MM.1S (cell line): Measurements from ENCODE around the gene USP38.

Source experiments
- DNase-seq: peaks from one replicate; pipeline ENCODE4 v3.0.0-alpha.2; 2015
- H2AFZ ChIP-seq: fragments of 300-600 bp; sonication (generic); 2 replicates; pipeline ENCODE4 v1.6.0; 2016; ENCODE audit warnings: antibody characterized with exemption, low read length
- H3F3A ChIP-seq: fragments of 300-600 bp; sonication (generic); 2 replicates; pipeline ENCODE4 v1.6.1; 2016; ENCODE audit warnings: mild to moderate bottlenecking, antibody characterized with exemption, low read length, moderate library complexity, mixed read lengths; ENCODE audit not compliant: insufficient read depth
- H3K27ac ChIP-seq: fragments of 300-600 bp; sonication (generic); 2 replicates; pipeline ENCODE4 v1.5.1; 2016; ENCODE audit warnings: mild to moderate bottlenecking, low read length
- H3K27me3 ChIP-seq: fragments of 300-600 bp; sonication (generic); replicated peaks from 2 replicates; pipeline ENCODE4 v1.6.0; 2016; ENCODE audit warnings: low read length; ENCODE audit not compliant: insufficient read depth
- H3K36me3 ChIP-seq: fragments of 300-600 bp; sonication (generic); replicated peaks from 2 replicates; pipeline ENCODE4 v1.6.1; 2016; ENCODE audit warnings: mild to moderate bottlenecking, low read length, mixed read lengths; ENCODE audit not compliant: insufficient read depth
- H3K4me1 ChIP-seq: fragments of 300-600 bp; sonication (generic); 2 replicates; pipeline ENCODE4 v1.6.1; 2016; ENCODE audit warnings: low read length, mixed read lengths
- H3K4me2 ChIP-seq: fragments of 300-600 bp; sonication (generic); 2 replicates; pipeline ENCODE4 v1.6.0; 2016; ENCODE audit warnings: low read depth, low read length
- H3K4me3 ChIP-seq: fragments of 300-600 bp; sonication (generic); 2 replicates; pipeline ENCODE4 v1.5.1; 2016; ENCODE audit warnings: low read length, mixed read lengths
- H3K79me2 ChIP-seq: fragments of 300-600 bp; sonication (generic); 2 replicates; pipeline ENCODE4 v1.6.1; 2016; ENCODE audit warnings: mixed run types, low read length, mixed read lengths
- H3K9ac ChIP-seq: fragments of 300-600 bp; sonication (generic); 2 replicates; pipeline ENCODE4 v1.6.1; 2016; ENCODE audit warnings: low read length, mixed read lengths
- H3K9me2 ChIP-seq: fragments of 300-600 bp; sonication (generic); replicated peaks from 2 replicates; pipeline ENCODE4 v1.6.1; 2016; ENCODE audit warnings: mild to moderate bottlenecking, low read length, mixed read lengths; ENCODE audit not compliant: insufficient read depth
- H3K9me3 ChIP-seq: fragments of 300-600 bp; sonication (generic); replicated peaks from 2 replicates; pipeline ENCODE4 v1.6.1; 2016; ENCODE audit warnings: mild to moderate bottlenecking, low read length, mixed read lengths; ENCODE audit not compliant: insufficient read depth
- H4K20me1 ChIP-seq: fragments of 300-600 bp; sonication (generic); 2 replicates; pipeline ENCODE4 v1.6.1; 2016; ENCODE audit warnings: mild to moderate bottlenecking, low read length, moderate library complexity, mixed read lengths; ENCODE audit not compliant: insufficient read depth
- CTCF ChIP-seq: fragments of 300-600 bp; sonication (generic); IDR thresholded peaks from 2 replicates; pipeline ENCODE4 v1.5.1; 2016; ENCODE audit warnings: antibody characterized with exemption, low read length, mixed read lengths
- EZH2 ChIP-seq: fragments of 300-600 bp; sonication (generic); optimal IDR thresholded peaks from 2 replicates; pipeline ENCODE3; 2017; ENCODE audit warnings: low read depth, mild to moderate bottlenecking, antibody characterized with exemption, low read length, mixed read lengths
- EZH2phosphoT487 ChIP-seq: fragments of 300-600 bp; sonication (generic); IDR thresholded peaks from 2 replicates; pipeline ENCODE4 v1.6.1; 2018; ENCODE audit warnings: antibody characterized with exemption, low read length

Gene USP38

GRCh38 chr4:143252478-143252877 is 67.8 kb downstream of the USP38 start:
- Histone ChIP-seq H3K27ac (no peak overlapping the region), H3K36me3 (no peaks in the 10 kb centered on the region), H3K79me2 (no peaks in the 10 kb centered on the region), H3K4me1 (no peaks in the 10 kb centered on the region), H3K9me3 (no peaks in the 10 kb centered on the region), H4K20me1 (no peaks in the 10 kb centered on the region), H3K4me3 (no peak overlapping the region), H3K9ac (no peak overlapping the region), H3F3A (no peaks in the 10 kb centered on the region), H3K27me3 (no peaks in the 10 kb centered on the region), H3K4me2 (no peak overlapping the region), H2AFZ (no peak overlapping the region), H3K9me2 (no peaks in the 10 kb centered on the region)
- TF ChIP-seq EZH2 (no peak), EZH2phosphoT487 (no peak)
- DNase-seq: no peak

GRCh38 chr4:143253166-143253565 is 68.4 kb downstream of the USP38 start:
- no peak for DNase-seq
- Histone ChIP-seq H3K4me1 (no peaks in the 10 kb centered on the region), H4K20me1 (no peaks in the 10 kb centered on the region), H2AFZ (no peak overlapping the region), H3K4me3 (no peak overlapping the region), H3K9me3 (no peaks in the 10 kb centered on the region), H3K27ac (no peak overlapping the region), H3K4me2 (no peak overlapping the region), H3F3A (no peaks in the 10 kb centered on the region), H3K36me3 (no peaks in the 10 kb centered on the region), H3K9ac (no peak overlapping the region), H3K9me2 (no peaks in the 10 kb centered on the region), H3K79me2 (no peaks in the 10 kb centered on the region), H3K27me3 (no peaks in the 10 kb centered on the region)
- TF ChIP-seq EZH2phosphoT487: no peak
- TF ChIP-seq EZH2: no peak
- no peak for TF ChIP-seq CTCF

GRCh38 chr4:143254491-143255226 is 69.9 kb downstream of the USP38 start:
- Histone ChIP-seq H3K9me3 (no peaks in the 10 kb centered on the region), H3K36me3 (no peaks in the 10 kb centered on the region), H3K9me2 (no peaks in the 10 kb centered on the region), H3K9ac (no peak overlapping the region), H2AFZ (no peak overlapping the region), H3K79me2 (no peaks in the 10 kb centered on the region), H3K4me1 (no peaks in the 10 kb centered on the region), H3K4me3 (no peak overlapping the region), H3F3A (no peaks in the 10 kb centered on the region), H3K27me3 (no peaks in the 10 kb centered on the region), H4K20me1 (no peaks in the 10 kb centered on the region), H3K27ac (no peak overlapping the region), H3K4me2 (no peak overlapping the region)
- no peak for TF ChIP-seq EZH2
- no peak for TF ChIP-seq EZH2phosphoT487
- no peak for TF ChIP-seq CTCF
- no peak for DNase-seq

GRCh38 chr4:143256456-143256855 is 71.7 kb downstream of the USP38 start:
- Histone ChIP-seq H3K9me3 (no peaks in the 10 kb centered on the region), H3K9ac (no peak overlapping the region), H3F3A (no peaks in the 10 kb centered on the region), H3K4me2 (no peak overlapping the region), H3K27ac (no peak overlapping the region), H3K9me2 (no peaks in the 10 kb centered on the region), H3K4me1 (no peaks in the 10 kb centered on the region), H3K36me3 (no peaks in the 10 kb centered on the region), H3K4me3 (no peak overlapping the region), H4K20me1 (no peaks in the 10 kb centered on the region), H2AFZ (no peak overlapping the region), H3K79me2 (no peaks in the 10 kb centered on the region), H3K27me3 (no peaks in the 10 kb centered on the region)
- no peak for TF ChIP-seq EZH2phosphoT487
- TF ChIP-seq EZH2: no peak
- no peak for TF ChIP-seq CTCF
- no peak for DNase-seq
